H1 (cell line): ENCODE measurements around the gene TMUB1. TPM values are rescaled to one million over a fixed set of nuclear protein-coding genes. Genes with fewer than 3 reads are reported as not detected.

ENCODE experiments used
- ASH2L ChIP-seq: fragments of 200-600, 300-600 bp; sonication (generic); IDR thresholded peaks from one replicate; pipeline ENCODE4 v1.7.1; 2017; ENCODE audit warnings: low read length
- TAF1 ChIP-seq: IDR thresholded peaks from 2 replicates; pipeline ENCODE4 v1.6.1; 2011; ENCODE audit warnings: mild to moderate bottlenecking, low read depth, low read length
- YY1 ChIP-seq: IDR thresholded peaks from 2 replicates; pipeline ENCODE4 v1.6.1; 2011; ENCODE audit warnings: low read depth, mild to moderate bottlenecking, low read length
- polyA plus RNA-seq, 7 experiments: library from polyadenylated mRNA; depleted of rRNA in 3 of 7; stranded (reverse) in 5 of 7; unstranded in 2 of 7; fragments of >200 nt in 5 of 7; fragments of 200-250 nt in 2 of 7; gene quantifications; 1 replicate in 5 of 7; 2 replicates in 1 of 7; 4 replicates in 1 of 7; pipeline versions ENCODE4 v1.2.1 to v1.2.3, GENCODE V29; 2011 to 2013; ENCODE audit warnings: missing spikeins in 2 of 7, mixed read lengths in 2 of 7
- total RNA-seq: library from RNA; stranded (reverse); fragmentation: NEBNext Ultra II Directional; extraction: Animal tissue kit (Norgen Biotek cat#: 25700); gene quantifications from 2 replicates; pipeline ENCODE4 v1.2.1, GENCODE V29; 2021
- TF ChIP-seq, protein P1 (sequence below): IDR thresholded peaks from 2 replicates; pipeline ENCODE4 v1.6.1; 2012; ENCODE audit warnings: inconsistent platforms

TMUB1 gene
- total and polyA plus RNA-seq, 2 of the 8 experiments (the other 6 are each of a cell fraction or from before 2014, with no cell fraction given): 41.4 to 56.2 TPM

DNA sequence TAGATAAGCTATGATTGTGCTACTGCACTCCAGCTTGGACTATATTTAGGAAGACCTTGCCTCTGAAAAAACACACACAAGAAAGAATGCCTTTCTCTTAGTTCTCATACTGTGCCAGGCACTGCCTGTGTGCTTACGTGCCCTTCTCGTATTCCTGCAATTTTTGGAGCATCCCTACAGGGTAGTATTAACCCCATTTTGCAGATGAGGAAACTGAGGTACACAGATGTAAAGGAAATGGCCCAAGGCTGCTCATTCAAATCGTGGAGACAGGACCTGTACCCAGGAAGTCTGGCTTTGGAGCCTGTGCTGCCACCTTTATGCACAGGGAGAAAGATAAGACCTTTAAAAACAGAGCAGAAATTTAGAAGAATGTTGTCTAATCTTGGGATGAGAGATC lies 19.7 kb upstream of the TMUB1 start (continued):
- TF ChIP-seq YY1 (no peak), TAF1 (no peak), ASH2L (no peak)
- TF ChIP-seq, protein P1, sequence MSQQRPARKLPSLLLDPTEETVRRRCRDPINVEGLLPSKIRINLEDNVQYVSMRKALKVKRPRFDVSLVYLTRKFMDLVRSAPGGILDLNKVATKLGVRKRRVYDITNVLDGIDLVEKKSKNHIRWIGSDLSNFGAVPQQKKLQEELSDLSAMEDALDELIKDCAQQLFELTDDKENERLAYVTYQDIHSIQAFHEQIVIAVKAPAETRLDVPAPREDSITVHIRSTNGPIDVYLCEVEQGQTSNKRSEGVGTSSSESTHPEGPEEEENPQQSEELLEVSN: no peak
